Astrocyte (in vitro differentiated cells and primary cell): ENCODE results near the gene EFTUD2.

ENCODE experiments used
- EZH2 ChIP-seq: IDR thresholded peaks from 2 replicates; pipeline ENCODE4 v1.6.1; 2012; ENCODE audit warnings: mild to moderate bottlenecking, low read length, inconsistent platforms; ENCODE audit not compliant: insufficient read depth
- TF ChIP-seq, protein P1 (sequence below): IDR thresholded peaks from 2 replicates; pipeline ENCODE4 v1.5.1; 2011; ENCODE audit warnings: low read depth, mild to moderate bottlenecking, inconsistent platforms, low read length, moderate library complexity; ENCODE audit not compliant: insufficient read depth

DNA sequence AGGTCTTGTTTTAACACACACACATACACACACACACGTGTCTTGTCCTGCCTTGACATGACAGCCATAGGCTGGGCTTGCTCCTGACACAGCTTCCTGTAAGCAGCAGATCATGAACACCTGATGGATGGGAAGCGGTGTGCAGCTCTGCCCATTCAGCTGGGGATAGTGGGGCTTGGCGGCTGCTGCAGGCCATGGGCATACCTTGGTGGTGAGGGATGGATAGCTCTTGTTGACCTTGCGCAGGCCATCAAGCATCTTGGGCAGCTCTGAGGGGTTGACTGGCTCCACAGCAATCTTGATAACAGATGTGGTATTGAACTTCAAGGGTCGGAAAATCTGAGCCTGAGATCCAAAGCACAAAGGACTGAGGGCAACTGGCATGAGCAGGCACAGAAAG, 39.5 kb downstream of the EFTUD2 start:
- TF ChIP-seq, protein P1, sequence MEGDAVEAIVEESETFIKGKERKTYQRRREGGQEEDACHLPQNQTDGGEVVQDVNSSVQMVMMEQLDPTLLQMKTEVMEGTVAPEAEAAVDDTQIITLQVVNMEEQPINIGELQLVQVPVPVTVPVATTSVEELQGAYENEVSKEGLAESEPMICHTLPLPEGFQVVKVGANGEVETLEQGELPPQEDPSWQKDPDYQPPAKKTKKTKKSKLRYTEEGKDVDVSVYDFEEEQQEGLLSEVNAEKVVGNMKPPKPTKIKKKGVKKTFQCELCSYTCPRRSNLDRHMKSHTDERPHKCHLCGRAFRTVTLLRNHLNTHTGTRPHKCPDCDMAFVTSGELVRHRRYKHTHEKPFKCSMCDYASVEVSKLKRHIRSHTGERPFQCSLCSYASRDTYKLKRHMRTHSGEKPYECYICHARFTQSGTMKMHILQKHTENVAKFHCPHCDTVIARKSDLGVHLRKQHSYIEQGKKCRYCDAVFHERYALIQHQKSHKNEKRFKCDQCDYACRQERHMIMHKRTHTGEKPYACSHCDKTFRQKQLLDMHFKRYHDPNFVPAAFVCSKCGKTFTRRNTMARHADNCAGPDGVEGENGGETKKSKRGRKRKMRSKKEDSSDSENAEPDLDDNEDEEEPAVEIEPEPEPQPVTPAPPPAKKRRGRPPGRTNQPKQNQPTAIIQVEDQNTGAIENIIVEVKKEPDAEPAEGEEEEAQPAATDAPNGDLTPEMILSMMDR: no peak
- no peak for TF ChIP-seq EZH2
